ENCODE data around the gene EXD3. TPM values are rescaled to one million over a fixed set of nuclear protein-coding genes. Genes with fewer than 3 reads are reported as not detected.

Gene EXD3
- total RNA-seq, 5 donors from 2014 or later (not counting 1 experiment from before 2014, with no cell fraction given) = 18.5 to 43.8 (median 38.0) TPM

DNA sequence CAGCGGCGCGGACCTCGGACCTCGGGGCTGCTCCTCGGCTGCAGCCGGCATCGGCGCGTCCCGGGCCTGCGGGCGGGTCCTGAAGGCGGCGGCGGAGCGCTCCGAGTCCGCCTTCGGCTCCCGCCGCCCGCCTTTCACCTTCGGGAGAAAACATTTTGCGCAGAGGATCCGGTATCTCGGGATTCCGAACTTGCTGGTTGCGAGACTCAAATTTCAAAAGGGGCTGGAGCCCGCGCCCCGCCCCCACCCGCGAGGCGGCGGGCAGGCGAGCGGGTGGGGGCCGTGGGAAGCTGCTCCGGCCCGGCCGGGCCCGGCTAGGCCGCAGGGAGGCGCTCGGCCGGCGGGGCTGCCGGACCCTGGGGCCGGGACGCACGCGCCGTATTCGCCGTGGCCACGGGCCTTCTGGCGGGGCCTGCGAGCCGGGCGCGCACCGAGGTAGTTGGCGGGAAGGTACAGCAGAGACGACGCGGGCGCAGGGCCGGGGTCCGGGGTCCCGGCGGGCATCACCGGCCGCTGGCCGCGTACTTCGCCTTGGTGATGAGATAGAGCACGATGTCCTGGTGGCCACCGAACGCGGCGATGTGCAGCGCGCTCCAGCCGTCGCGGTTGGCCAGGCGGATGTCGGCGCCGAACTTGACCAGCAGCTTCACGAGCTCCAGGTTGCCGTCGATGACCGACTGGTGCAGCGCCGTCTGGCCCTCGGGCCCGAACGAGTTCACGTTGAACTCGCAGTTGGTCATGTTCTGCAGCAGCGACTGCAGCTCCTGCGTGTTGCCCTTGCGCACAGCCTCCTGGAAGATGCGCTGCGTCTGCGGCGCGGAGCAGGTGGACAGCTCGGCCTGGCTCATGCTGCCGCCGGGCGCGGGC is 121.6 kb downstream of the EXD3 start:
- Mint-ChIP-seq H3K27ac (no peak overlapping the region), H3K27me3 (peaks cover 14 to 29% of the 10 kb centered on the region in 2 donors), H3K36me3 (no peaks in the 10 kb centered on the region), H3K9me3 (no peaks in the 10 kb centered on the region), H3K4me3 (peak overlapping the region; percentile 68 to 81 (median 71)), H3K4me1 (peaks cover 15 to 27% (median 16%) of the 10 kb centered on the region in 3 donors)
- peak in 1 of 4 experiments; percentile 18 for ATAC-seq (replicated peaks in 1 of 4)
- H3K4me3 ChIP-seq (ENCODE audit: control insufficient read depth in 1 of 2, extremely low read depth in 1 of 2, low read length in 1 of 2) = peak overlapping the region; percentile 43 to 82
- POLR2A ChIA-PET = interaction anchor here in 1 of 2 donors (0.6 kb wide), 1 partner anchor 320 kb away, joined by 3 read pairs; no protein-coding TSS in a partner anchor
- CTCF ChIA-PET = interaction anchor here in 1 of 2 donors (0.6 kb wide), 1 partner anchor 213 kb away, joined by 3 read pairs; no protein-coding TSS in a partner anchor
- no peaks in the 10 kb centered on the region for H3K36me3 ChIP-seq (ENCODE audit: control insufficient read depth in 2 of 2, extremely low read depth in 1 of 2, insufficient read depth in 1 of 2, low read length in 1 of 2)
- H3K9me3 ChIP-seq = no peaks in the 10 kb centered on the region
- no peak overlapping the region for H3K27ac ChIP-seq (ENCODE audit: low read length)
- peaks cover 8 to 56% of the 10 kb centered on the region in 2 experiments for H3K4me1 ChIP-seq (ENCODE audit: control insufficient read depth in 1 of 2, extremely low read depth in 1 of 2, insufficient read depth in 2 of 2, low read length in 2 of 2)
- peak in 3 of 35 experiments; percentile 4 to 46 (median 25) for DNase-seq
- 1% methylated on average over 115 of the region's 115 CpGs for WGBS (ENCODE audit: insufficient coverage)
- peaks cover 7 to 71% of the 10 kb centered on the region in 2 experiments for H3K27me3 ChIP-seq (replicated peaks in 1 of 2; ENCODE audit: control insufficient read depth in 2 of 2, extremely low read depth in 1 of 2, insufficient read depth in 2 of 2, low read length in 1 of 2)

DNA sequence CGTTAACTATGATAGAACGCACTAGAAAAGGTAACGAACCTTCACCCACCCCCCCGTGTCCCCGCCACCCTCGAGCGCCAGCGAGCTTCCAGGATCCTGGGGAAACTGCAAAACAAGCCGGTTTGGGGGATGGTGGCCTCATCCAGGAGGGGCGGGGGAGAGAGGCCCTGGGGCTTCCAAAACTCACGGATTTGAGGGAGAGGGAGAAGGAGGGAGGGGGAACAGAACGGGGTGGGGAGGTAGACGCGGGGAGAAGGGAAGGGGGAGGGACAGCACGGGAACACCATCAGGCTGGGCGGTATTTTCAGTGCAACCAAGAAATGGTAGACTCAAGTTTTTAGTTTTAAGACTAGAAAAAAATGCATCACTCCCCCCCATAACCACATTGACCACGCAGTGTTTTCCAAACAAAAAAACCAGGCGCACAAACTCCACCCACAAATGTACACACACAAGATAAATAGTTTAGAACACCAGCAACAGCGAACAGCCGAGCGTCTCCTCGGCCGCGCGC is 122.3 kb downstream of the EXD3 start:
- Mint-ChIP-seq H3K9me3 (no peaks in the 10 kb centered on the region), H3K36me3 (no peaks in the 10 kb centered on the region), H3K4me1 (peaks cover 15 to 25% (median 16%) of the 10 kb centered on the region in 3 donors), H3K27ac (no peak overlapping the region), H3K27me3 (peaks cover 14 to 29% of the 10 kb centered on the region in 2 donors), H3K4me3 (peak overlapping the region; percentile 68 to 81 (median 71))
- 0% methylated on average over 14 of the region's 25 CpGs for WGBS (ENCODE audit: insufficient coverage)
- CTCF ChIA-PET = no interaction called here
- H3K27ac ChIP-seq (ENCODE audit: low read length) = no peak overlapping the region
- no peaks in the 10 kb centered on the region for H3K9me3 ChIP-seq
- POLR2A ChIA-PET = interaction anchor here in 1 of 2 donors (0.6 kb wide), 1 partner anchor 18 kb away, joined by 15 read pairs; no protein-coding TSS in a partner anchor
- peak overlapping the region in 1 of 2 donors; percentile 82 for H3K4me3 ChIP-seq (ENCODE audit: control insufficient read depth in 1 of 2, extremely low read depth in 1 of 2, low read length in 1 of 2)
- ATAC-seq (replicated peaks in 1 of 4) (no peak), DNase-seq (no peak)
- peaks cover 7 to 70% of the 10 kb centered on the region in 2 experiments for H3K27me3 ChIP-seq (replicated peaks in 1 of 2; ENCODE audit: control insufficient read depth in 2 of 2, extremely low read depth in 1 of 2, insufficient read depth in 2 of 2, low read length in 1 of 2)
- peaks cover 3 to 54% of the 10 kb centered on the region in 2 experiments for H3K4me1 ChIP-seq (ENCODE audit: control insufficient read depth in 1 of 2, extremely low read depth in 1 of 2, insufficient read depth in 2 of 2, low read length in 2 of 2)
- H3K36me3 ChIP-seq (ENCODE audit: control insufficient read depth in 2 of 2, extremely low read depth in 1 of 2, insufficient read depth in 1 of 2, low read length in 1 of 2) = no peaks in the 10 kb centered on the region

DNA sequence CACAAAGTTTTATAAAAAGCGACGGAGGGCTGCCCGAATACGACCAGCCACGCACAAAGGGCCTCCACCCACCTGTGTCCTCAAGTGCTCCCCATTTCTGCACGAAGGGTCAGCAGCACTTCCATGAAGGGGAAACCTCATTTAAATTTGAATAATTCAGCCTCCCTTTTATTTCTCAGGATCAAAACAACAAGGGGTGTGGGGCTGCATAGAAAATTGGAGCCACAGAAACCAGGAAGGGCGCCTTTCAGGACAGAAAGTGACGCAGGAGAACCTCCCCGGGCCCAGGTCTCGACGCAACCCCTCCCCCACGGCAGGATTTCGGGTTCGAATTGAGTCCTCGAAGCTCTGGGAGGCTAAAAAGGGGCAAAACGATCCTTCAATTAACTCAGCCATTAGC is 123.0 kb downstream of the EXD3 start:
- Mint-ChIP-seq H3K36me3 (no peaks in the 10 kb centered on the region), H3K4me3 (peak overlapping the region; percentile 34 to 54 (median 34)), H3K9me3 (no peaks in the 10 kb centered on the region), H3K27me3 (peaks cover 14 to 31% of the 10 kb centered on the region in 2 donors), H3K4me1 (peaks cover 8 to 19% (median 16%) of the 10 kb centered on the region in 3 donors), H3K27ac (no peak overlapping the region)
- WGBS (ENCODE audit: insufficient coverage) = 76% methylated on average over 8 of the region's 16 CpGs
- DNase-seq (peak in 1 of 35 experiments; percentile 2), ATAC-seq (replicated peaks in 1 of 4) (no peak)
- ChIA-PET POLR2A (interaction anchor here in 1 of 2 donors (0.6 kb wide), 1 partner anchor 17 kb away, joined by 15 read pairs; no protein-coding TSS in a partner anchor), CTCF (no interaction called here)
- peaks cover 7 to 68% of the 10 kb centered on the region in 2 experiments for H3K27me3 ChIP-seq (replicated peaks in 1 of 2; ENCODE audit: control insufficient read depth in 2 of 2, extremely low read depth in 1 of 2, insufficient read depth in 2 of 2, low read length in 1 of 2)
- H3K36me3 ChIP-seq (ENCODE audit: control insufficient read depth in 2 of 2, extremely low read depth in 1 of 2, insufficient read depth in 1 of 2, low read length in 1 of 2) = no peaks in the 10 kb centered on the region
- H3K27ac ChIP-seq (ENCODE audit: low read length) = no peak overlapping the region
- H3K4me1 ChIP-seq (ENCODE audit: control insufficient read depth in 1 of 2, extremely low read depth in 1 of 2, insufficient read depth in 2 of 2, low read length in 2 of 2) = peaks cover 3 to 50% of the 10 kb centered on the region in 2 experiments
- no peak overlapping the region for H3K4me3 ChIP-seq (ENCODE audit: control insufficient read depth in 1 of 2, extremely low read depth in 1 of 2, low read length in 1 of 2)
- H3K9me3 ChIP-seq = no peaks in the 10 kb centered on the region

DNA sequence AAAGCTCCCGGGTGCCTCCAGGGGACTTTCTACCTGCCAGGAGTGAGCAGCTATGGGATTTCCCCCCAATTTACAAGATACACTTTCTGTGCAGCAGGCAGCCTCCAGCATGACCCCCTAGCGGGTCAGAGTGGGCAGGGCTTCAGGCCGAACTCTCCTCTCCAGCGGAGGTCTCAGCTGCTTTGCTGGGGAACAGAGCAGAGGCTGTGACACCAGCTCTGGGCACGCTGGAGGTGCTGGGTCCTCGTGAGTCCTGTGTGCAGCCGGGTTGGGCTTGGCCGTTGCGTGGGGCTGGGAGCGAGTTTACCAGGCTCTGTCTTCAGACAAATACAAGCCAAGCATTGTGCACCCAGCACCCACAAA is 123.8 kb downstream of the EXD3 start:
- H3K36me3 ChIP-seq (ENCODE audit: control insufficient read depth in 2 of 2, extremely low read depth in 1 of 2, insufficient read depth in 1 of 2, low read length in 1 of 2) = no peaks in the 10 kb centered on the region
- no peak for DNase-seq
- no peaks in the 10 kb centered on the region for H3K9me3 ChIP-seq
- no peak overlapping the region for H3K27ac ChIP-seq (ENCODE audit: low read length)
- peaks cover 4 to 49% of the 10 kb centered on the region in 2 experiments for H3K4me1 ChIP-seq (ENCODE audit: control insufficient read depth in 1 of 2, extremely low read depth in 1 of 2, insufficient read depth in 2 of 2, low read length in 2 of 2)
- Mint-ChIP-seq H3K4me1 (peaks cover 10 to 20% (median 20%) of the 10 kb centered on the region in 3 donors), H3K27me3 (peaks cover 17 to 37% of the 10 kb centered on the region in 2 donors), H3K36me3 (no peaks in the 10 kb centered on the region), H3K4me3 (no peak overlapping the region), H3K27ac (no peak overlapping the region), H3K9me3 (no peaks in the 10 kb centered on the region)
- peaks cover 7 to 73% of the 10 kb centered on the region in 2 experiments for H3K27me3 ChIP-seq (replicated peaks in 1 of 2; ENCODE audit: control insufficient read depth in 2 of 2, extremely low read depth in 1 of 2, insufficient read depth in 2 of 2, low read length in 1 of 2)
- ATAC-seq (replicated peaks in 1 of 4) = no peak
- ChIA-PET CTCF (no interaction called here), POLR2A (no interaction called here)
- no peak overlapping the region for H3K4me3 ChIP-seq (ENCODE audit: control insufficient read depth in 1 of 2, extremely low read depth in 1 of 2, low read length in 1 of 2)
- 84% methylated on average over 10 of the region's 10 CpGs for WGBS (ENCODE audit: insufficient coverage)

DNA sequence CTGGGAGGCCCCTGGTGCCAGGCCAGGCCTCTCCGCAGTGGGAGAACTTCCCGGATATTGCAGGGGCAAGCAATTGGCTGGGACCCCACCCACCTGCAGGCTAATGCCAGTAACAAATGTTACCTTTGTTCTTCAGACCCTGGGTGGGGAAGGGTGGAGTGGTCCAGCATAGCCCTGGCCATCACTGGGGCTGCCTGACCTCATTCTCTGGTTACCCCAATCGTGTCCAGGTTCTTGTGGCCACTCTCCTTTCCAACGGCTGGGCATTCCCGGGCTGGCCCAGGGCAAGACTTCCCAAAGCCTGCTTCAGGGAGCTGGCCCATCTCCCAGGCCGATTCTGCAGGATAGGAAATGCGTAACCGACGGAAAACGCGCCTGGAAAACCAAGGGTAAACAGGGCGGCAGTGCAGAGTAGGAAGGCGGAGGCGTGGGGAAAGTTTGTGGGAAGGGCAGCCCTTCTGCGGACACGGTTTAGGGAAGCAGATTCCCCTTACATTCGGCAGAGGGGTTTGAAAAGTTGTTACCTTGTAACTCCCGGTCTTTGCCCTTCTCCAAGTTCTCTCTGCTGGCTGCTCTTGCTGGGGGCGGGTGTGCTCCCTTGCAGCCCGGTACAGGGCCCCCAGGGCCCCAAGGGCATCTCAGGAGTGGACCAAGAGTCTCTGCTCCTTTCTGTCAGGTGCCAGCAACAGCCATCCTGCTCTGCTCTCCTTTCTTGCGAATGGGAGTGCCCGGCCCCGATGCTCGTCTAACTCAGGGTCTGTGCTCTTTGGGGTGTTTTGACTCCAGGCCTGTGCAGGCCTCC is 124.4 kb downstream of the EXD3 start:
- peaks cover 4 to 47% of the 10 kb centered on the region in 2 experiments for H3K4me1 ChIP-seq (ENCODE audit: control insufficient read depth in 1 of 2, extremely low read depth in 1 of 2, insufficient read depth in 2 of 2, low read length in 2 of 2)
- Mint-ChIP-seq H3K36me3 (no peaks in the 10 kb centered on the region), H3K9me3 (no peaks in the 10 kb centered on the region), H3K27me3 (peaks cover 20 to 40% of the 10 kb centered on the region in 2 donors), H3K4me3 (no peak overlapping the region), H3K27ac (no peak overlapping the region), H3K4me1 (peaks cover 10 to 20% (median 17%) of the 10 kb centered on the region in 3 donors)
- H3K27ac ChIP-seq (ENCODE audit: low read length) = no peak overlapping the region
- H3K36me3 ChIP-seq (ENCODE audit: control insufficient read depth in 2 of 2, extremely low read depth in 1 of 2, insufficient read depth in 1 of 2, low read length in 1 of 2) = no peaks in the 10 kb centered on the region
- DNase-seq (no peak), ATAC-seq (replicated peaks in 1 of 4) (no peak)
- no peak overlapping the region for H3K4me3 ChIP-seq (ENCODE audit: control insufficient read depth in 1 of 2, extremely low read depth in 1 of 2, low read length in 1 of 2)
- 80% methylated on average over 22 of the region's 24 CpGs for WGBS (ENCODE audit: insufficient coverage)
- H3K9me3 ChIP-seq = no peaks in the 10 kb centered on the region
- CTCF ChIA-PET = no interaction called here
- POLR2A ChIA-PET = no interaction called here
- H3K27me3 ChIP-seq (replicated peaks in 1 of 2; ENCODE audit: control insufficient read depth in 2 of 2, extremely low read depth in 1 of 2, insufficient read depth in 2 of 2, low read length in 1 of 2) = peaks cover 7 to 74% of the 10 kb centered on the region in 2 experiments

DNA sequence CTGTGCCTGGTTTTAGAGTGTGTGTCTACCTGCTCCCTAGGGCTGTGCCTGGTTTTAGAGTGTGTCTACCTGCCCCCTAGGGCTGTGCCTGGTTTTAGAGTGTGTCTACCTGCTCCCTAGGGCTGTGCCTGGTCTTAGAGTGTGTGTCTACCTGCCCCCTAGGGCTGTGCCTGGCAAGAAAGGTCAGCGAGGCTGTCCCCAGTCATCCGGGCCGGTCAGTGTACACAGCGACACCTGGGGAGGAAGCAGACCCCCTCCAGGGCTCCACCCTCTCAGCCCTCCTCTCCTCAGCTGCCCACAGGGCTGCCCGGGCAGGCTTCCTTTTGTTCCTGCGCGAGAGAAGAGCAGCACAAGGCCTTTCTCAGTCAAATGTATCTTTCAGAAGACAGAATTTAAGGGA is 125.0 kb downstream of the EXD3 start:
- Histone ChIP-seq H3K36me3 (ENCODE audit: control insufficient read depth in 2 of 2, extremely low read depth in 1 of 2, insufficient read depth in 1 of 2, low read length in 1 of 2) (no peaks in the 10 kb centered on the region), H3K27me3 (replicated peaks in 1 of 2; ENCODE audit: control insufficient read depth in 2 of 2, extremely low read depth in 1 of 2, insufficient read depth in 2 of 2, low read length in 1 of 2) (peaks cover 7 to 76% of the 10 kb centered on the region in 2 experiments), H3K27ac (ENCODE audit: low read length) (no peak overlapping the region), H3K9me3 (no peaks in the 10 kb centered on the region), H3K4me3 (ENCODE audit: control insufficient read depth in 1 of 2, extremely low read depth in 1 of 2, low read length in 1 of 2) (no peak overlapping the region), H3K4me1 (ENCODE audit: control insufficient read depth in 1 of 2, extremely low read depth in 1 of 2, insufficient read depth in 2 of 2, low read length in 2 of 2) (peaks cover 4 to 42% of the 10 kb centered on the region in 2 experiments)
- CTCF ChIA-PET = no interaction called here
- no peak overlapping the region for H3K27ac Mint-ChIP-seq
- H3K4me1 Mint-ChIP-seq = peaks cover 10 to 20% (median 17%) of the 10 kb centered on the region in 3 donors
- H3K4me3 Mint-ChIP-seq = no peak overlapping the region
- no peak for ATAC-seq (replicated peaks in 1 of 4)
- no peaks in the 10 kb centered on the region for H3K9me3 Mint-ChIP-seq
- no peaks in the 10 kb centered on the region for H3K36me3 Mint-ChIP-seq
- 82% methylated on average over 3 of the region's 7 CpGs for WGBS (ENCODE audit: insufficient coverage)
- H3K27me3 Mint-ChIP-seq = peaks cover 24 to 46% of the 10 kb centered on the region in 2 donors
- DNase-seq = no peak
- POLR2A ChIA-PET = no interaction called here
